Fibroblast of skin of right biceps (primary cell): ENCODE results near the gene ARL9.

Source experiments
- DNase-seq: peaks from one replicate; pipeline ENCODE4 v3.0.0-alpha.2; 2013

Gene ARL9

DNA sequence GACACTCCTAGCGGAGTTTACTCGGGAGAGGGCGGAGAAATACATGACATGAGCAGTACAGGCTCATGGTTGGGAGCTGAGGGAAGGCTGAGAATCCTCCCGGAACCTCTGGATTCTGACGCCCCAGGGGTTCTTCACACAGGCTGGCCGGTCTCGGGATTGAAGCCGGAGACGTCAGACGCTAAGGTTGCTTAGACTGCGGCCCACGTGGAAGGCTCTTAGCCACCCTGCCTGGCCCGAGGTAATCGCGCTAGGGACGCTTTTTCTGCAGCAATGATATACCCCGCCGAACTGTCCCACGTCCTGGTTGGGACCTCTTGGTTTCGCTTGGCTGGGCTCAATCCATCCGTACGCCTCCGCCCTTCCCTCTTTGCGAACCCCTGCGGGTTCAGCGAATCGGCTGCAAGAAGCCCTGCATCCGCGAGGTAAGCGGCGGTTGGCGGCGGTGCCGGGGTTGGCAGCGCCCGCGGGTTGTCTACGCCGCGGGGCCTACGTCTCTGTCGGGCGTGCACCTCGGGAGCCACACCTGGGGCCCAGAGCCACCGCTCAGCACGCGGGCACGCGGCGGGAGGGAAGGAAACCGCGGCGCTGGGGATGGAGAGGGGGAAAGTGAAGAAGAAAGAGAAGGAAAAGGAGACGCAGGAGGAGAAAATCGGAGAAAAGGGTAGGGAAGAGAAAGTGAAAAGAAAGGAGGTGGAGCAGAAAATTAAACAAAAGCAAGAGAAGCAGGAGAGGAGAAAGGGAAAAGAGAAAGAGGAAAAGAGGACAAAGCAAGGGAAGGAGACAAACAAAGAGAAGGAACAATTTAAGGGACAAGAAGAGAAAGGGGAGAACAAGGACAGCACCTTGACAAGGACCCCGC is at the start of gene ARL9:
TSS of gene ARL9 (plus strand) at position 523 of the 862 bp plus-strand sequence. CDS start at position 595, 72 bp downstream.
- peak; percentile 61 for DNase-seq

DNA sequence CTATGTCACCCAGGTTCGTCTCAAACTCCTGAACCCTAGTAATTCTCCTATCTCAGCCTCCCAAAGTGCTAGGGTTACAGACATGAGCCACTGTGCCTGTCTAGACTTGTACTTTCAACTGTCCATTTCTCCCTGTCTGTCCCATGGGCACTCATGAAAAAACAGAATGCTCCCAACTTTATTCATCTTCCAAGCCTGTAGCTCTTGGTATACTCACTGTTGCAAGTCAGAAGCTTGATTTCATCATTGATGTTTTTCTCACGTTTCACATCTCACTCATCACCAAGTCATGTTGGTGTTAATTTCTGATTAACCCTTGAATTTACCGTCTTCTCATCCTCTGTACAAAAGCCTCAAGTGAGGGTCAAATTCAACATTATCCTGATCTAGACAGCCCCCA is 45.5 kb upstream of the ARL9 start:
- peak; percentile 18 for DNase-seq

DNA sequence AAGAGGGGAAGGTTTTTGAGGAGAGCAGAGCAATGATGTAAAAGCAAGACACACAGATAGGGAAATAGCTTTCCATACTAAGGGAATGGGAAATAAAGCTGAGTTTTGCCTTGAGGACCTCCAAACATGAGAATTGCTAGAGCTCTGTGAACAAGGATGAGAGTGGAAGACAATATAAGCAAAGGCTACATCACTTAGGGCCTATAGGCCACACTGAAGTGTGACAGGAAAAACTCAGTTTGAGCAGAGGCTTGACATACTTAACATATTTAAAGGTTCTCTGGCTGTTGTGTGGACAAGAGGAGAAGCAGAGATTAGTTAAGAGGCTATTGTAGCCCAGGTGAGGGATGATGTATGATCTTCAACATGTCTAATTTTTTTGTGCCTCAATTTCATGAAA is 43.4 kb upstream of the ARL9 start:
- DNase-seq: no peak

DNA sequence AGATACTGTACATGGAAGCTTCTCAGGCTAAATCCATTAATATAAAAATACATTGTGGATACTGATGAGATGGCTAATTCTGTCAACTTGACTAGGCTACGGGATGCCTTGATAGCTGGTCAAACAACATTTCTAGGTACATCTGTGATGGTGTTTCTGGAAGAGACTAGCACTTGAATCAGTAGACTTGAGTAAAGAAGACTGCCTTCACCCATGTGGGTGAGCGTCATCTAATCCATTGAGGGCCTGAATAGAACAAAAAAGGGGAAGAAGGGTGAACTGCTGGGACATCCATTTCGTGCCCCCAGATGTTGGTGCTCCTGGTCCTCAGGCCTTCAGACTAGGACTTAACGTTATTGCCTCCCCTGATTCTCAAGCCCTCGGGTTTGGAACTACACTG is 41.9 kb upstream of the ARL9 start:
- DNase-seq: no peak

GRCh38 chr4:56464581-56464980 is 41.0 kb upstream of the ARL9 start:
- DNase-seq: no peak

DNA sequence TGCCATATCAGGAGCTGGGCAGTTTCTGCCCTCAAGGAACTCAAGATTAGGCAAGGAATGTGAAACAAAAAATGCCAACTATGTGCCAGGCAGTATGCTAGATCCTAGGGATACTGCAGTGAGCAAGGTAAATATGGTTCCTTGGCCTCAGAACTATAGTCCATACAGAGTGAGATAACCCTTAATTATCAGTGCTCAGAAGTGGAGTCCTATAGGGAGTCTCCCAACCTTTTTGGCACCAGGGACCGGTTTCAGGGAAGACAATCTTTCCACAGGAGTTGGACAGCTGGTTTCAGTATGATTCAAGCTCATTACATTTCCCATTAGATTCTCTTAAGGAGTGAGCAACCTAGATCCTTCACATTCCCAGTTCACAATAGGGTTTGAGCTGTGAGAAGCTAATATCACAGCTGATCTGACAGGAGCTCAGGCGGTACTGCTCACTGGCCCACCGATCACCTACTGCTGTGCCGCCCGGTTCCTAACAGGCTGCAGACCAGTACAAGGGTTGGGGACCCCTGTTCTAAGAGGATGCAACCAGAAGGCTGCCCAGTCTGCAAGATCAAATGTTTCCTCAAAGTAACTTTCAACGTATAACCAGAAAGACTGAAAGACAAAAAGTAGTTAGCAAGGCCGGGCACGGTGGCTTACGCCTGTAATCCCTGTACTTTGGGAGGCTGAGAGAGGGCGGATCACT is 39.8 kb upstream of the ARL9 start:
- peak; percentile 29 for DNase-seq

DNA sequence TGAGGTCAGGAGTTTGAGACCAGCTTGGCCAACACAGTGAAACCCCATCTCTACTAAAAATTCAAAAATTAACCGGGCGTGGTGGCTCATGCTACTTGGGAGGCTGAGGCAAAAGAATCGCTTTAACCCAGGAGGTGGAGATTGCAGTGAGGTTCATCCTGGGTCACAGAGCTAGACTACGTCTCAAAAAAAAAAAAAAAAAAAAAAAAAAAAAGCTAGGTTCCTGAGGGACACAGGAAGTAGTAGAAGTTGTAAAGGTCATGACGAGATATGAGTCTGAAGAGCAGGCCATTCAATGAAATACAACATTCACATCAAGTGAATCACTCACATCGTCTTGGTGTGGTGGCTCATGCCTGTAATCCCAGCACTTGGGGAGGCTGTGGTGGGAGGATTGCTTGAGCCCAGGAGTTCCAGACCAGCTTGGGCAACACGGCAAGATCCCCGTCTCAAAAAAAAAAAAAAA is 39.3 kb upstream of the ARL9 start:
- DNase-seq: peak; percentile 88

GRCh38 chr4:56466910-56467283 is 38.7 kb upstream of the ARL9 start:
- no peak for DNase-seq

DNA sequence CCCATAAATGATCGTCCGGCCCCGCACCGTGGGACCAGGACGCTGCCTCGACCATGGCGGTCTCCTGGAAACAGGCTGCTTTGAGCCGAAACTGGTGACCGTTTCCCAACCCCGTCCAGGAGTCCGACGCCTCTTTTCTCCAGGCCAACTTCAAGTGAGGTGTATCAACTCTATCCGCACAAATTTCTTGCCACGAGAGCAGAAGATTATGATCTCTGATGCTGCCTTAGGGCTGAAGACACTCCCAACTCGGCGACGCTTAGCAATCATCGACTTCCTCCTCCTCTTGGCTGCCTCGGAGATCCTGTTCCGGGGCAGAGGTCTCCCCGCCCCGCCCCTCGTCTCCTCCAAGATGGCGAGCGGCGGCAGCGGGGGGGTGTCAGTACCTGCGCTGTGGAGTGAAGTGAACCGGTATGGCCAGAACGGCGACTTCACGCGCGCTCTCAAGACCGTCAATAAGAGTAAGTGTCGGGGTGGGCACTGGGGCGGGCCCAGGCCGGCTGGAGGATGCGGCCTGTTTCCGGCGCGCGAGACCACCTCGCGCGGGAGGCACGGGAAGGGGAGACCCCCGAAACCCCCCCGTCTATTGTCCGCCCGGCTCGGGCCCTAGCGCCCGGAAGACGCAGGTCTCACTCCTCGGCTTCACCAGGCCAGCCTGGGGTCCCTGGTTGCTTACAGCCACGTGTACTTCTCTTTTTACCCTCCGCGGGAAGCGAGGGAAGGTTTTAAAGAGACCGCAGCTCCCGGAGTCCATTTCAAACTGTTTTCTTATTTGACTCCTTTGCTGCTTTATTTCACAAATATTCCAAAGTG is 38.1 kb upstream of the ARL9 start, which contains the start of gene SRP72:
TSS of gene SRP72 (plus strand) at position 334 of the 813 bp plus-strand sequence. CDS start at position 353, 19 bp downstream.
- DNase-seq: peak; percentile 90

DNA sequence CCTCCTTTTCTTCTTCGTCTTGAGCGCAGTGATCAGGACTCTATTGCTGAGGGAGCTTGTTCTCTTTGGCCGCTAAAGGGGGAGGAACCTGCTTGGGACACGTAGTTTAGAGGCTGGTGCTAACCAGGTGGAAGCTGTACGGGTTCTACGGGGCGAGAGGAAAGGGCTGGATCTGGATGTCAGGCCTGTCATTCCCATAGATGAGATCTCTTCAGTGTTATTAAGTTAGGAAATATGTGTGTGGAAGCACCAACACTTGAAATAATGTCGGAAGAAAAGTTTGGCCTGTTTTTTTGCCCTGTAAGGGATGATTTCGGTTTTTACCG is 37.5 kb upstream of the ARL9 start:
- DNase-seq: peak; percentile 23

GRCh38 chr4:56469489-56470210 is 35.9 kb upstream of the ARL9 start:
- no peak for DNase-seq

DNA sequence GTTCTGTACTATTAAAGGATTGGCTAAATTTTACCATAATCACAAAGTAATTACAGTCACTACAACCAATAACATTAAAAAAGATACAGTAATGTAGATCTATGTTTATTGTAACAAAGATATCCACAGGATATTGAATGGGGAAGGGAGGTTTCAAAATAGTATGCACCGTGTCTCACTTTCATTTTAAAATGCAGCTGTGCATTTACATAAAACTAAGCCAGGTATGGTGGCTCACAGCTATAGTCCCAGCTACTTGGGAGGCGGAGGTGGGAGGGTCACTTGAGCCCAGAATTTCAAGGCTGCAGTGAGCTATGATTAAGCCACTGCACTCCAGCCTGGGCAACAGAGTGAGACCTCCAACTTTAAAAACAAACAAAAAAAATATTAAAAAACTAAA is 29.7 kb upstream of the ARL9 start:
- DNase-seq: no peak

GRCh38 chr4:56477192-56477702 is 28.3 kb upstream of the ARL9 start:
- DNase-seq: no peak

GRCh38 chr4:56480691-56481090 is 24.9 kb upstream of the ARL9 start:
- no peak for DNase-seq

DNA sequence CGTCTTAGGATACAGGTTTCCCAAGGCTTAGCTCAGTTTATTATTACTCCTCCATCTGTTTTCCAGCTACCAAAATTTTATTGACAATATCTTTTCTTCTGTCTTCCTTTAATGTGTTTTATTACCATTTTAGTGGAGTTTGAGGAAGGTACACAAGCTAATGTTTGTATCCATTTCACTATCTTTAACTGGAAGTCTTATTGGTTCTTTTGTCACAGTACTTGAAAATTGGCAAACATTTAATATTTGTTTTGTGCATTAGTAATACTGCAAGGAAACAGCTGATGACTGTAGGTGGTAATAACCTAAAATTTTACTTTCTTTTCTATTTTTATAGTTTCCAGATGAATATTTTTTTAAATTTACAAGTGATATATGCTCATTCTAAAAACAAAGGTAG is 9.3 kb upstream of the ARL9 start:
- DNase-seq: no peak

DNA sequence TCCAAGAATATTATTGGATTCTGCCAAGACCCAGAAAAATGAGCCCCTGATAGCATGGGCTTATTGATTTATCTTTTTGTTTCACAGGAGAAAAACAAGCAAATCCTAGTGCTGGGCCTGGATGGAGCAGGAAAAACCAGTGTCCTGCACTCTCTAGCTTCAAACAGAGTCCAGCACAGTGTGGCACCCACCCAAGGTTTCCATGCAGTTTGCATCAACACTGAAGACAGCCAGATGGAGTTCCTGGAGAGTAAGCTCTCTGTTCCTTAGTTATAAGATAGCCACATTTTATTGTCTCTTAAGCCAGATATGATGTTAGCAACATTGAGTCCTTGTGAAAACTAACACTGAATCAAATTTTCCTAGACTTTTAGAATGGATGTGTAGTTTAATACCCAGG is 5.5 kb downstream of the ARL9 start:
- no peak for DNase-seq

DNA sequence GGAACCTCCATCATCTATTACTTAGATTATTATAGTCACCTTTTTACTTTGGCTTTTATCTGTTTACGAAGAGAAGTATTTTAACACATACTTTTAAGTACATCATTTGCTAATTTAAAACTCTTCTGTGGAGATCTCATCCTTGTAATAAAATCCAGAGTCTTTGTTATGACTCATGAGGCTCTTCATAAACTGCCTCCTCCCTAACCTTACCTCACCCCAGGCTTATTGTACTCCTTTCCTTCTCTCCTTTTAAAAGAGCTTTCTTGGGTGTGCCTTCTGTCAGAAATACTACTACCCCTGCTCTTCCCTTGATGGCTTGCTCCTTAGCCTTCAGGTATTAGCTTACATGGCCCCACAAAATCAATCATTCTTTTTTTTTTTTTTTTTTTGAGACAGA is 6.6 kb downstream of the ARL9 start:
- DNase-seq: no peak

GRCh38 chr4:56513517-56513916 is 7.9 kb downstream of the ARL9 start:
- no peak for DNase-seq

- peak; percentile 84 for DNase-seq
Observed at GRCh38 chr4:56530269-56531148, 24.9 kb downstream of the ARL9 start.

GRCh38 chr4:56531149-56531770 is 25.7 kb downstream of the ARL9 start:
- DNase-seq: no peak

- no peak for DNase-seq
Observed at GRCh38 chr4:56531823-56532222, 26.2 kb downstream of the ARL9 start.
